HG03460 (cell line): ENCODE results near the gene OR10H3.
"Not testable (repeated sequence)": the region's sequence is repeated elsewhere in the genome, so short reads cannot be mapped to it uniquely, and the experiment has no call there.

Source experiments
- ATAC-seq: cut with Tn5 transposase; IDR thresholded peaks from one replicate; pipeline ENCODE4 v1.9.1; 2021; ENCODE audit not compliant: unreplicated experiment

OR10H3 gene

GRCh38 chr19:15737722-15738121 lies at the start of gene OR10H3:
Gene OR10H3, plus strand, starts transcription at chr19:15737985. Its CDS starts 3,408 bp downstream, at chr19:15741393.
- ATAC-seq, result no peak

DNA sequence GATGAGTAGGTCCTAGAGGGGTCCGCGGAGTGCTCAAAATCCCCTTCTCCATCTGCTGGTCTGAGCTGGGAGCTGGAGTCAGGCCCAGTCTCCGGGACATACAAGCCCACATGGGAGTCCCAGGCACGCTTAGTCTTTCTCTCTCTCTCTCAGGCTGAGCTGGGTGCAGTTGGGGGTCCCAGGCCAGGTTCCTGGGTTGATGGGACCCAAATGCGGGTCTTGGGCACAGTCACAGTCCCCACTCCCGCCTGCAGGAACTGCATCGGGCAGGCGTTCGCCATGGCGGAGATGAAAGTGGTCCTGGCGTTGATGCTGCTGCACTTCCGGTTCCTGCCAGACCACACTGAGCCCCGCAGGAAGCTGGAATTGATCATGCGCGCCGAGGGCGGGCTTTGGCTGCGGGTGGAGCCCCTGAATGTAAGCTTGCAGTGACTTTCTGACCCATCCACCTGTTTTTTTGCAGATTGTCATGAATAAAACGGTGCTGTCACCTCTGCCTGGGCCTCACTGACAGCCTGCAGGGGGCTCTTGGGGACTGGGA lies 41.1 kb upstream of the OR10H3 start:
- ATAC-seq, result no peak

- ATAC-seq, result no peak
Observed at GRCh38 chr19:15701757-15702533, 35.8 kb upstream of the OR10H3 start.

DNA sequence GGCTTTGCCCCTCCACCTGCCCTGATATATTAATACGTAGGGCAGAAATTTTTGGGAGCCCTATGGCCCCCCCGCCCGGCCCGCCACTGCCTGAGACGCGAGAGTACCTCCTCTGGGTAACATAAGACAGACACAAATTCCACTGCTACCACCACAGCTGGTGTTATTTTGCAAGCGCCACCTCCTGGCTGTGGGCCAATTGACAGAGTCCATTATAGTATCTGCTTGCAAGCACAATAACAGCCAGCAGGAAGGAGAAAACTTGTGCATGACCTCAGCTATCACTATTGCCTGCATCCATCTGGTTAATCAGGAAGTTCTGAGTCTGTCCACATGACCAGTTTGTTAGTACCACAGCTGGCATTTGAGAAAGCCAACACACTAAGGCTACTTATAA lies 35.3 kb upstream of the OR10H3 start:
- no peak for ATAC-seq

DNA sequence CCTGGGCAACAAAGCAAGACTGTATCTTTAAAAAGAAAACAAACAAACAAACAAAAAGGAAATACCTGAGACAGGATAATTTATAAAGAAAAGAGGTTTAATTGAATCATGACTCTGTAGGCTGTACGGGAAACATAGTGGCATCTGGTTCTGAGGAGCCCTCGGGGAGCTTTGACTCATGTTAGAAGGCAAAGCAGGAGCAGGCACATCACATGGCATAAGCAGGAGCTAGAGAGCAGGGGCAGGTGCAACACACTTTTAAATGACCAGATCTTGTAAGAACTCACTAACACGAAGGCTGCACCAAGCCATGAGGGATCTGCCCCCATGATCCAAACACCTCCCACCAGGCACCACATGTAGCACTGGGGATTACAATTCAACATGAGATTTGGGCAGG lies 23.1 kb upstream of the OR10H3 start:
- ATAC-seq, result no peak

GRCh38 chr19:15715642-15716041 lies 22.1 kb upstream of the OR10H3 start:
- no peak for ATAC-seq

DNA sequence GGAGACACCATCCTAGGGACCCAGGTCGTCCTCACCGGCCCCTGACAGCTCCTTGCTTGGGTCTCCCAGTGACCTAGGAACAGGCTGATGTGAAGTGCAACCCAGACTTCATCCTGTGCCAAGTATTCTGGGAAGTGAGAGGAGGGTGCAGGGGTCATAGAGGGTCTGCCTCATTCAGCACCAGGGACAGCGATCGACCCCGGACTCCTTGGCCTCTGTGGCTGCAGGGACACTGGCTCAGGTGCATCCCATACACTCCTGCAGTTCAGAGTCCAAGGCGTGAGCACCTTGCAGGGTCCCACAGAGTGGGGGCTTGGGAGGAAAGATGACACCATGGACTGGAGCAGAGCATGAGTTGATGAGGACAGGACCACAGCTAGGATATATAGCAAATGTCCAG lies 20.0 kb upstream of the OR10H3 start:
- ATAC-seq, result no peak

GRCh38 chr19:15721268-15721667 lies 16.5 kb upstream of the OR10H3 start:
- ATAC-seq, result no peak

DNA sequence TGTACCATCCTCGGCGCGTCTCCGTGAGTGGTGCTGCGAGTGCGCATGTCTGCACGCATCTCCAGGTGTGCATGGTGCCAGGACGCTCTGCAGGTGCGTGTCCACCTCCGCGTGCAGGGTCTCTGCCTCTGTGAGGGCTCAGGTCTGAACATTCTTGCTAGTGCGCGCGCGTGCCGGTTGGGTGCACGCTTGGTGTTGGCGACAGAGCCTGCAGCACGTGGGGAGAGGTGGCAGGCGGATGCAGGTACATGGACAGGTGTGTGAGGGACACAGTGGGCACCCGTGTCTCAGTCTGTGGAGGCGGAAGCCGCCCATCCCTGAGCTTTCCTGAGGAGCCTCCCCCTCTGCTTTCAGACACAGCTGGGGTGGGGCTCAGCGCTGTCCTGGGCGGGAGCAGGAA lies 14.8 kb upstream of the OR10H3 start:
- no peak for ATAC-seq

DNA sequence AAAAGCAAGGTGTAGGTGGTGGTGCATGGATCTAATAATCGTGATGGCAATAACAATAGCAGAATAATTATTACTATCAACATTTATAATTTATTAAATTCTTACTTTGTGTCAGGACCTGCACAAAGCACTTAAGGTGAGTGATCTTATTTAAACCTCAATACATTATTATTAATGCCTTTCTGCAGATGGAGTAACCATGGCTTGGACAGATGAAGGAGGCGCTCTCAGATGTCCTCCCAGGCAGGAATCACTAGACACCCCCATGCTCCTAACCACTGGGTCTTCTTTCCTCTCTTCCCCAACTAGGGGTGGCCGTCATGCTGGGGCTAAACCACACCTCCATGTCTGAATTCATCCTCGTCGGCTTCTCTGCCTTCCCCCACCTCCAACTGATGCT lies 10.1 kb upstream of the OR10H3 start, which contains the start of gene OR10H2:
OR10H2 (plus strand) TSS at position 301 of the 400 bp plus-strand sequence; CDS start at position 321, 20 bp downstream.
- no peak for ATAC-seq

GRCh38 chr19:15730538-15730937 lies 7.2 kb upstream of the OR10H3 start:
- ATAC-seq, result no peak

DNA sequence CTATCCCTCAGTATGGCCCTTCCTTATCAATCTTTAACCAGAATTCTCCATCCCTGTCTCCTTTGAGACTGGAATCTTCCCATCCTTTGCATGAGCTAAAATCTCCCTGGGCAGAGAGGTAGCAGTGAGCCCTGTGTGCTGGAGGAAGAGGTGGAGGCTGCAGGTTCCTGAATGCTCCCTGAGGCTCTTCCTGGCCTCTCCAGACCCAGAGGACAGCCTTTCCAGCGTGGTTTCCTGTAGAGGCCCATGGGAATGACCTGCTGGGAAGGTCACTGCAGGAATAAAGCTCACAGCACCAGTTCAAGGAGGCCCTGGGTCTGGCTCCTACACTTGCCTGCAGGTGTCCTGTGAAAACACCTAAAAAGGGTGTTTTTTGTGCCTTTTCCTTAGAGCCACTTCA lies 5.4 kb upstream of the OR10H3 start:
- no peak for ATAC-seq

DNA sequence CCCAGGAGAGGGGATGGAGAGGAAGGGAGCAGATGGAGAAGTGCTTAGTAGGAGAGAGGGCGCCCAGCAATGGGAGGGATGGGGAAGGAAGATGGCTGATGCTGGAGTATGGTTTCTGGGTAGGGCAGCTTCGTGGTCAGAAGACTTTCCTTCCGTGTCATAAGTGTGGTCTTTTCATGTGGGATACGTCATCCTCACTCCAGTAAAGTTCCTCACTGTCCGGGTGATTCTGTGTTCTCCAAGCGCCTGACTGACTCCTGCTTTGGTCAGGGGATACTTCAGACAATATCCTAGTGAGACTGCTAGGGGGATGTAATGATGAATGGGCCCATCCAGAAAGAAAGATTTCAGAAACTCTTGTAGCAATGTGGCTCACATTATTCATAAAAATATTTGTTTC lies 3.9 kb upstream of the OR10H3 start:
- no peak for ATAC-seq

- no peak for ATAC-seq
Observed at GRCh38 chr19:15740785-15741184, 3.0 kb downstream of the OR10H3 start.

GRCh38 chr19:15748239-15748638 lies 10.5 kb downstream of the OR10H3 start:
- ATAC-seq, result no peak

- no peak for ATAC-seq
Observed at GRCh38 chr19:15758379-15758778, 20.6 kb downstream of the OR10H3 start.

DNA sequence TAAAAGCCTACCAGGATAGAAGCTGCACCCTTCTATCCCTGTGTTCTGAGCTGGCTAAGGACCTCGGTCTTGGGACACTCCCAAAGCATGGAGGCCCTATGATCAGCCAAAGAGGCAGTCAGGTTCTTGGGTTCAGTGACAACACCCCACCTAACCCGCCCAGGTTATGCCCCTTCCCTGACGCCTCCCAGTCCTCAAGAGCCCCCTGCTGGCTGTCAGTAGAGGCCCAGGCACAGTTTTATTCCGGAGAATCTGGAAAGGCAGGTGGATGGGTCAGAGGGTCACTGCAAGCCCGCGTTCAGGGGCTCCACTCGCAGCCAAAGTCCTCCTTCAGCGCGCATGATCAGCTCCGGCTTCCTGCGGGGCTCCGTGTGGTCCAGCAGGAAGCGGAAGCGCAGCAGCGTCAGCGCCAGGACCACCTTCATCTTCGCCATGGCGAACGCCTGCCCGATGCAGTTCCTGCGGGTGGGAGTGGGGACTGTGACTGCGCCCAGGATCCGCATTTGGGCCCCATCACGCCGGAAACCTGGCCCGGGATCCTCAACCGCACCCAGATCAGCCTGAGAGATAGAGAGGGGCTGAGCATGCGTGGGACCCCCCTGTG lies 22.3 kb downstream of the OR10H3 start:
- no peak for ATAC-seq

DNA sequence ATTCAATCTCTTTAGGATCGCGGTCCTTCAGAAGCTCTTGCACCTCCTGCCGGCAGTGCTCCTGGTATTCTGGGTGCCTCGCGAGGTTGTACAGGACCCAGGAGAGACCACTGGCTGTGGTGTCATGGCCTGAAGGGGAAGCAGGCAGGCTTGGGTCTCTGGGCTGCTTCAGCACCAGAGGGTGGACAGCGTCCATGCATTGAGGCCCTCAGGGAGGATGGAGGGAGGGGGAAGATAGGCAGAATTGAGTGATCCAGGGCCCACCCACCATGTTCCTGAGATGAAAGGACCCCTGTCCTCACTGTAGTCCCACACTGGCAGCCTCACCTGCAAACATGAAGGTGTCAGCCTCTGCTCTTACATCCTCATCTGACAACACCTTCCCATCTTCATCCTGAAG lies 31.8 kb downstream of the OR10H3 start:
- no peak for ATAC-seq

- not testable (repeated sequence) for ATAC-seq
Observed at GRCh38 chr19:15774159-15774558, 36.4 kb downstream of the OR10H3 start.

GRCh38 chr19:15775249-15775648 lies 37.5 kb downstream of the OR10H3 start:
- ATAC-seq, result no peak

- ATAC-seq, result no peak
Observed at GRCh38 chr19:15776264-15776663, 38.5 kb downstream of the OR10H3 start.
